DMS53 treated with DMSO at 0.1 percent for 48 hours (cell line): ENCODE data around the gene RHOBTB3.

Experiments
- DNase-seq: peaks from one replicate; lab custom pipeline; 2025; ENCODE audit not compliant: unreplicated experiment; lab: John Stamatoyannopoulos, UW

The RHOBTB3 gene

DNA sequence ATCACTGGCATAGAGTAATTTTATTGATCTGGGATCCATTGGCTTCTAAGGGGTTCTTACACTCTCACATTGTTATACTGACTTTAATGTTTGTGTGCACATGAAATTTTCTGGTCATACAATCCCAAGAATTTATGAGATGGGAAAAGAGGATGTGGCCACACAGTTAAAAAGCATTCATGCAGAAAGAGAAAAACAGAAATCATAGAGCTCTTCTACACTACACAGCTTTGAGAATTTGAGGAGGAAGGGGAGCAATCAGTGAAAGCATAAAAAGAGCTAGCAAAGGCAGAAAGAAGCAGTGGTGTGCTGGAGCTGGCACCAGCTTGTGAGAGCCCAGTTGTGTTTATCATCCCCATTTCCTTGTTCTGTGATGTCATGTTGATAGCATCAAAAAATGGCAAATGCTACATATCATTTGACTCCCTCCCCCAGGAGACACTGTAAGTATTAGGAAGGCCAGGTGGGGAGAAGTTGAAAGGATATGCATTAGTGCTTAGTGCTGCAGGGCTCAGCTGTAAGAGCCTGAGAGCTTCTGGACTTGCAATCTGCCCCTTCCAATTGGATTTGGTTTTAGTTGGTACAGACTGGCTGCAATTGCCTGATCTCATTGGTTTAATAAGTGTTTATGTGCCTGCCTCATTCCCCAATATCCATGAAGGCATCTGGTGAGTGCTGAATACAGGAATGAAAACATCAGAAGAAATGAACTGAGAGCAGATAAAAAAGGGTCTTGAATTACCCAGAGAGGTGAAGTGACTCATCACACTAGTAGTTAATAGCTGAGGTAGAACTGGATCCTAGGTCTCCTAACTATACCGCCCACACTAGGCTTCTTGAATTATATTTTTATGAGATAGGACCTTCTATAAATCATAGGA is 30.9 kb downstream of the RHOBTB3 start:
- no peak for DNase-seq

DNA sequence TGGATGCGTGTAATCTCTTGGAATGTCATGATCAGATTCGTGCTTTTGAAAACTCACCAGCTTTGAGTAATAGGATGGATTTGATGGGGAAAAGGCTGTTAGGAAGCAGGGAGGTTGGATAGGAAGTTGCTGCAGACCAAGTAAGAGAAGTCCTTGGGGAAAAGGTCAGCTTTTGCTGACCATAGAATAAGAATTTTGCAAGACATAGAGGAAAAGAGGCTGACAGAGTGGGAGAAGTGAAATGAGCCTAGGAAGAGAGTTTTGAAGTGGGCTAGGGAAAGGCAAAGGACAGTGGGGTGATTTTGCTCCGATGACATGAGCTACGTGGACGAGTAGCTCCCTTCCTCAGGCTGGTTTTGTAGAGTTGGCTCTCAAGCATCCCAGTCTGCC is 31.5 kb downstream of the RHOBTB3 start:
- DNase-seq, result no peak

DNA sequence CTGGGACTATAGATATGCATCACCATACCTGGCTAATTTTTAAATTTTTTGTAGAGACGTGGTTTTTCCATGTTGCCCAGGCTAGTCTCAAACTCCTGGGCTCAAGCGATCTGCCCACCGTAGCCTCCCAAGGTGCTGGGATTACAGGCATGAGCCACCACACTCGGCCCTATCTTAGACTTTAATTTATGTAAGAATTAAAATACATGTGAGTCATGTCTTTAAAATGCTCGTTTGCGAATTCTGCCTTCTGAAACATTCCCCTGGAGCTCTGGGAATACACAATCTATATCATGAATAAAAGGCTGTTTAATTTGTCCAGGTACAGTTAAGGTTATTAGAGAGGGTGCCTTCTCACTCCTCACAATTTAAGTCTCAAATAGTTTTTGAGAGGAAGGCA is 32.8 kb downstream of the RHOBTB3 start:
- DNase-seq, result no peak

DNA sequence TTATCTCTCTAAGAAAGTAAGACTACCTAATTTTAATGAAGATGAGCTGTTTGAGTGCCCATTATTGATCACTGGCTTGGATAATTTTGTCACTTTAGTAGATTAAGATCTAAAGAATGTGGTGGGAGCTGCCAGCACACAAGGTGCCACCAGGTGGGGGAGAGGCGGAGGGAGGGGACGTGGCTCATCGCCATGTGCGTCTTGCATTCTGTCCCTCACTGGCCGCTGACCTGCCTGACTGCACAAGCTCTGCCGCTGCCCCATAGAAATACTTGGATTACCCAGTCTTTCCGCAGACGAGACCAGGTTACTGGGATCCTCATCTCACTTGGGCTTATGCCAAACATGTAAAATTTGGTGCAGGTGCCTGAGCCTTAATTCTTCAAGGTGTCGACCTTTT is 37.6 kb downstream of the RHOBTB3 start:
- no peak for DNase-seq

DNA sequence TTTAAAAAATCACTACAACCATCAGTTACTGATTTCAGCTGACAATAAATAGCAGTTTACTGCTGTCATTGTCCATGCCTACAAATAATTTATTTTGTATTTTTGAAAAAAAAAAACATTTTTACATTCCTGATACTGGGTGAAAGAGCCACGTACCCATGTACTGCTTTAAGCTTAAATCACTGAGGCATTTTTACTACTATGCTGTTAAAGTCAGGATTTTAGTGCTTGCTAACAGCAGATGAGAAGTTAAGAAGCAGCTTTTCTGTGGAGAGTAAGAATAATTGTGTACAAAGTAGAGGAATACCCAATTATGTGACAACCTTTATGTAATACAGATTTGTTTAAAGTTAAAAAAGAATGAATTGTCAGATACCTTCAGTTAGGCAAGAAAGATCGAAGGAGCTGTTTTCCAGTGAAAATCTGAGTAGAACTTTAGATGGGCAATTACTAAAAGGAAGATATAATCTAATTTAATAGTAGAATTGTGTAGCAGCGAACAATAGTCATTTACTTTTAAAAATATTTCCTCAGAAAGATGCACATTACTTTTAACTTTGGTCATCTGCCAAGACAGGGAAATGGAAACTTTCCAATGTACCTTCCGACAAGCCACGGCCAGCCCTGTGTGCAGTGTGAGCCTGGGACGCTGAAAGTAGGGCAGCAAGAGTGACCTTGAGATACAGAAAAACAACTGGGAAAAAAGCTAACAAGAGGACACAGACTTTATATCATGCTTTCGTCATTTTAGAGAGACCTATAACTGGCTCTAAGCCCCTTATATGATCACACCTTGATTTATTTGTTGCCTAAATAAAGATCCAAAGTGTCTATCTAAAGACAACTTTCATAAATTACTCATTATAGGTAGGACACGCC is 39.9 kb downstream of the RHOBTB3 start:
- DNase-seq, result no peak

DNA sequence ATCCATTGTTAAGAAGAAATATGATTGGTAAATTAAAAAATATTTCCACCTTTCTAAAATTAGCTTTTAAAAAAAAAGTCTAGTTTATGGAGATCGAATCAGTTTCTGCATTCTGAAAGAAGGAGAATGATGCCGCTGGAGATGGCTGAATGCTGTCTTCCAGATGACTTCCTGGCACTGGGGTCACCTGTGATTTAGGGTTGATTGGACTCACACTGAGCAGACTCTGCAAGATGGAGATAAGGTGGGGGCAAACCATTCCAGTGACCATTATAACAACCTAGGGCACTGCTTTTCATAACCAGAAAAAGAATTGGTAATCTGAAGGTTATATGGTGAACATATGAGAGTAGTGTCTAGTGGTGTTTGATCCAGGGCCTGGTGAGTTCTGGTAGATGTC is 40.8 kb downstream of the RHOBTB3 start:
- DNase-seq, result no peak

DNA sequence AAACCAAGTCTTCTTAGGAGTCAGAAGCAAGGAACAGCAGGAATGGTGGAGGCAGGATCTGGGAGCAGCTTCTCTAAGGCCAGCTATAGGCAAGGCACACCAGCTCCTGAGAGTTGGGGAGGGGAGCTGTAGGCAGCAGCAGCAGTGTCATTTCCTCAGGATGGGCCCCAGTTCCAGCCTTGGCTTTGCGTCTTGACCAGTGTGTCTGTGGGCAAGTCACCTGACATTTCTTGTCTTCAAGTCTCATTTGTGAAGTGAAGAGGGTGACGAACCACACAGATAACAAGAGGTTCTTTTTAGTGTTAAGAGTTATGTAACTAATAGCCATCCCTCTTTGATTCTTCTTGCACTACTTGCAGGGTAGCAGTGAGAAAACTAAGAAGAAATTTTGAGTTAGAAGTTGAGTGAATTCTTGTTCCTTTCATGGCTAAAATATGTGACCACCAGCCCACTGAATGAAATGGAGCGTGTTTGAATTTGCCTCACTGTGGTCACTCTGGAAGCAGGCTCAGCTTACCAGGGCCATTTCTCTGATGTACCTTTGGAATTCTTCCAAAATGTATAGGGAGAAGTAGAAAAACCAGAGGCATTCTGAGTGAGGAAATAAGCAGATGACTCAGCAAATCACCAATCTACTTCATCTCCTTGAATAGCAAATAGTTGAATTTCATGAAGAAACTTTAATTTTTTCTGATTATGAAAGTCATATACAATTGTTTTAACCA is 42.4 kb downstream of the RHOBTB3 start:
- peak; percentile 5 for DNase-seq

DNA sequence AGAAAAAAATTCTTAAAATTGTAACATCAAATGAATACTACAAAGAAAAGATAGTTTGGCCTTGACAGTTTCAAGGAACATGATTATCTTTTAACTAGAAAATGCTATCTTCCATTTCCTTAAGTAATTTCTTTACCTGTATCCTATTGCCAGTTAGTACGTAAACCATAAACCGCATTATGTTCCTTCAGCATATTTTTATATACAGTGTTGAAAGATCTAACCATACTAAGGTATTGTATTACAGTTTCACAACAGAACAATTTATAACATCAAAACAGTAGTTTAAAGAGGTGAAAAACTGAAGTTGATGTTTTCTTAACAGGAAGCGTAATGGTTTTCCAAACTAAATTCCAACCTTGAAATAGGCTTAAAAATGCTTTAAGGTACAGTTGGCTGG is 46.3 kb downstream of the RHOBTB3 start:
- DNase-seq, result no peak

DNA sequence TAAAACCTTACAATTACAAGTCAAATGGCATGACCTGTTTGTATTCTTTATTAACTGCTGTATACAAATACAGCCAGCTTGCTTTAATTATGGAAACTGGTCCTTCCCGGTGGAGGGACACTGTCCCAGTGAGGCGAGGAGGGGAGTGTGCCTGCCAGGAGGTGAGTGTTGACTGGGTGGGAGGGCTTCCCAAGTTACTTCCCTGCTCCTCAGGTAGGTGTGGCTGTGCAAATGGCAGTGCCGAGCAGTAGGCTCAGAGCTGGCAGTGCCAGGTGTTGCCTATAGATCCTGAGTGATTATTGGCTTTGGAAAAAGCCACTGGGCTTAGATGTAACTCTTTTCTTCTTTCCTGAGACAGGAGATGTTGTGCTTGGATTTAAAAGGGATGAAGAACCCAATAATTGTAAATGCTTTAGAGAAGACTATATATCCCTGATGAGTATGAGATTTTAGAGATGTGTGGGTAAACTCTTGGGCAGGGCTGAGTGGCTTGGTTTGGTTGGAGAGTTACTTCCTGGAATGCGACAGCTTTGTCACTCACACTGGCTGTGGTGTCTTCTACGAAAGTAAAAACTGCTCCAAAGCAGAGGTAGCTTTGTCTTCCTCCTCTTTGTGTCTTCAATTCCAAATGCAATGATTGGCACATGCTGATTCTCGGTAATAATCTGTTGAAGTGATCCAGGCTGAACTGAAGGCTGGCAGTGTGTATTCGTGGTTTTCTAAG is 47.7 kb downstream of the RHOBTB3 start:
- DNase-seq, result no peak

DNA sequence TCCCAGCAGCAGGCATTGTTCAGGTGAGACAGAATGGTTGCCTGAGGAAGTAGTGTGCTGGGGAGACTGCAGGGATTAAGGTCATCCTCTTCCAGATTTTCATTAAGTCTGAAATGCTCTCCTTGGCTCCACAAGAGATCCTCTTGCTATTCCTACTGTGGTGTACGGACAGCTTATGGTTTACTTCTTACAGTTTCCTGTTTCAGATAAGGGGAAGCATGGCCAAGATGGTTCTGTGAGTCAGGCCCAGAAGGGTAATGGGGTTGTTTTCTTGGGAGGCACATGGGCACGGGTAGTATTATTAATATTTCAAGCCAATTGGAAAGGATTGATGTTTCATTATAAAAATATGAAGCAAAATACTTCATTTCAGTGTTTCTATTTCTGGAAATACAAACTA is 48.5 kb downstream of the RHOBTB3 start:
- no peak for DNase-seq

DNA sequence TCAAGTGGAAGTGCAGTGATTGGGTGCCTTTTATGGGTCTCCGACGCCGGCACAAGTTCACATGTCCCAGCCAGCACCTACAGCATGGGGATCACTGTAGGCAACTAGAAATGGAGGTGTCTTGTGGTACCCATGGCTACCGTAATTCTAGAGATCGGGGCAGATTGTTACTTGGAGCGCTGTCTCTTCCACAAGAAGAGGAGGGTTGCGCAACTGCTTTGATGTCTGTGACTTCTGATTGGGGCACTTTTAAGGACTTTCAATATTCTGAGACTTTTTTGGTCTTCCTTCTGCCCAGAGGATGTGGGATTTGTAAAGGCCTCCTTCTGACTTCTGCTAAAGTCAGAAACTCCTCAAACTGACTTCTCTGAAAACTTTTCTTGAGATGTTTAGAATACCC is 49.5 kb downstream of the RHOBTB3 start:
- DNase-seq, result no peak

DNA sequence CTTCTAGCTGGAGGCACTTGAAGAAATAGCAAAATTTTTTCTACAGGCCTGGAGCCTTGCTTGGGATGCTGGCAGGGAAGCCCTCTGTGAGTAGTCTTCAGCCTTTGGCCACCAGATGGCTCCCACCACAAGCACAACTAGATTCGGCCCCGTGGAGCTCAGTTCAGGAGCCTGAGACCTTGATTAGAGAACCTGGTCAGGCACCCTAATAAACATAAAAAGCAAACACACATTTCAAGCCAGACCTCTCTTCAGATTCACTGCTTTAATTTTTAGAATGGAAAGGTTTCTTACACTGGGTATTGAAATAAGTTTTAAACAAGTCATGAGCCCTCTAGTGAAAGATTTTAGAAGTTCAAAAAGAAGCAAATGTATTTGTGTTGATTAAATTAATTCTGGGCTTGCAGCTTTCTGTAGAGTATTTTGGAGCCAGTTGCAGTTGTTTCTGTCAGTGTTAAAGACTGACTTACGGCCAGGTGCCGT is 50.0 kb downstream of the RHOBTB3 start:
- peak; percentile 65 for DNase-seq

DNA sequence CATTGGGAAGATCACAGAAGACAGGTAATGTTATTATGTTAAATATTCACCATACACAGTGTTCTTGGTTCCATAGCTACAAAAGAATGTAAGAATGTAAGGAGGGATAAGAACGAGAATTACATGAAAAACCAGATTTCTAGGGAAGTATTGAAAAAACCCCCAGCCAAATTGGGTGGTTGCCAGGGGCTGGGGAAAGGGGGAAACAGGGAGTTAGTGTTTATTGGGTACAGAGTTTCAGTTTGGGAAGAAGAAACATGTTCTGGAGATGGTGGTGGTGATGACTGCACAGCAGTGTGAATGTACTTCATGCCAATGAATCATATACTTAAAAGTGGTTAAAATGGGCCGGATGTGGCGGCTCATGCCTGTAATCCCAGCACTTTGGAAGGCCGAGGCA is 51.0 kb downstream of the RHOBTB3 start:
- DNase-seq, result no peak

DNA sequence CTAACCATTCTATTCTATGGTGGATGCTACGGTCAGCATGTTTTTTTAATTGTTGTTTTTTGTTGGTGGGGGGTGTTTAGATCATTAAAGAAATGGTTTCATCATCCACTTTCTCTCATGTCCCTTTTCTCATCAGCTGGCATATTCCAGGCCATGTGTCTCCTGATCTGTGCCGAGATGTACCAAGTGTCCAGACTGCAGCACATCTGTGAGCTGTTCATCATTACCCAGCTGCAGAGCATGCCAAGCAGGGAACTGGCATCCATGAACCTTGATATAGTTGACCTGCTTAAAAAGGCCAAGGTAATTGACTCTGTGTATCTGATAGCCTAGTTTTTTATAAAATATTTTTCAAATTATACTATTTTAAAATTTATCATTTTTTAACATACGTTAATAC is 52.5 kb downstream of the RHOBTB3 start:
- DNase-seq, result no peak

DNA sequence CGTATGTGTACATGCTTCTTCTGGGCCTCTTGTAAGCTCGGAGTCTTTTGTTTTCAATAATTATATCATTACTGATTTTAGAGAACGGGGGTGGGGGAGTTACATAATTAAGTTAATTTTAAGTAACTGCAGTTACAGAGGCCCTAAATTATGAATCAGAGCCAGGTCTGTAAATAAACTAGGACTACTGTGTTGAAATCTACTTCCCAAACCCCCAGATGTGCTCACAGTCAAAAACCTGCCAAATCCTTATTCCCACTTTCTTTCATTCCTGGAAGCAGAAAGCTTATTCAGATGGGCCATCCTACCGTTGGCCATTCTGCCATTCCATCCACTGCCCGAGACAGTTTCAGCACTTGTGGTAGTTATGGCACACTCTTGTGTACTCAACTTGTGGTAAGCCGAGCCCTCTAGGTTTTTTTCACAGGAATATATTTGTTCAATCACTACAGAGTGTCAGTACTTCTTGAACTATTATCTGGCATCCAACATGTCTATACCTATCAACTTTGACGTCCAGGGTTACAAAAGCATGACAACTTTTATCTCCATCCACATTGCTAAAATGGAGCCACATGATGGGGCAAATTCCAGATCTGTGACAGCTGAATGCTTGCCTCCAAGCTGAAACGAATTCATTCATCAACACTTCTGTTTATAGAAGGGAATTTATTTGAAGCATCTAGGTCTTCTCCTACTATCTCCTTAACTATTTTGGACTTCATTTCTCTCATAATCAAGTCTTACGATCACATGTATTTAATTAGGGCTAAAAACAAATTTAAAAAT is 53.6 kb downstream of the RHOBTB3 start:
- DNase-seq, result no peak

DNA sequence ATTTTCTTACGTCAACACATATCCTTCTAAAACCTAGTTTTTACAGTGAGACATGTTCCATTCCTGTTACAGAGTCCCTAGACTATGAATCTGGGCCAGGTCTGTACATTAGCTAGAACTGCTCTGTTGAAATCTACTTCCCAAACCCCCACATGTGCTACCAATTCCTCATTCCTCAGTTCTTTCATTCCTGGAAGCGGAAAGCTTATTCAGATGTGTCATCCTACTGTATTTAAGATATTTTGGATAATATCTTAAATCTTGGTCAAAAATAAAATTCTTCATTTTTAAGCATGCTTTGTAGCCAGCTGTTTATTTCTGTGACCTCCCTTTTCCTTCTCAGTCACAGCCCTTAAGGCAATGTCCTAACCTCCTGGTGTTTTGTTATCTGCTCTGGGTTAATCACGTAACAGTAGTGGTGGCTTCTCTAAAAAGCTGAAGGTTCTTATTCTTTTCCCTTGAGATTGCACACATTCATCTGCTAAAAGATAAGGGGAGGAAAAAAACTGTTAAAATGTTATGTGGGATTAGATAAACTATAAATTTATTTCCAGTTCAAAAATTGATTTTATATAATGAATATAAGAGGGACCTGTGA is 55.8 kb downstream of the RHOBTB3 start:
- DNase-seq, result no peak

DNA sequence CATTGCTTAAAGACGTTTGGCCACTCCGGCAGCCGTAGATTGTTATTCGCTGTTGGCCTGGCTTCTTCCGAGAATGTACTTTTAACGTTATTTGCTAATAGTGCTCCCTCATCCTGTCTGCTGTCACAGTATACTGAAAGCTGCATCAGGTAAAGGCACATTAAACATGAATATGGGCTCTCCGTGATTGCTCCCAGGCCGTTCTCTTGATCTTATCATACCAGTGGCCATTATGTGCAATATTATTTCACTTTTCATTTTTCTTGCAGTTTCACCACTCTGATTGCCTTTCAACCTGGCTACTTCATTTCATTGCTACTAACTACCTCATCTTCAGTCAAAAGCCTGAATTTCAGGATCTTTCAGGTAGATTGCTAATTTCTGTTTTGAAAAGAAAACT is 57.4 kb downstream of the RHOBTB3 start:
- no peak for DNase-seq

DNA sequence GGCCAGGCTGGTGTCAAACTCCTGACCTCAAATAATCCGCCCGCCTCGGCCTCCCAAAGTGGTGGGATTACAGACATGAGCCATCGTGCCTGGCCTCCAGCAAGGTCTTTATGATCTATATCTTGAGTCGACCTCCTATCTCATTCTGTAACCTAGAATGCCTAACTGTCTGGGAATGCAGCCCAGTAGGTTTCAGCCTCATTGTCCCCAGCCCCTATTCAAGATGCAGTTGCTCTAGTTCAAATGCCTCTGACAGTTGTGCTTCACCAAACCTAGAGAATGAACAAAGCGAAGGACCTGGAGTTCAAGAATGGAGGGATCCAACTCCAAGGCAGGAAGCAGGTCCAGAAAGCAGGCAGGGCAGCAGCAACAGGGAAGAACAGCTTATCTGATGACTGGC is 60.6 kb downstream of the RHOBTB3 start:
- DNase-seq, result no peak

DNA sequence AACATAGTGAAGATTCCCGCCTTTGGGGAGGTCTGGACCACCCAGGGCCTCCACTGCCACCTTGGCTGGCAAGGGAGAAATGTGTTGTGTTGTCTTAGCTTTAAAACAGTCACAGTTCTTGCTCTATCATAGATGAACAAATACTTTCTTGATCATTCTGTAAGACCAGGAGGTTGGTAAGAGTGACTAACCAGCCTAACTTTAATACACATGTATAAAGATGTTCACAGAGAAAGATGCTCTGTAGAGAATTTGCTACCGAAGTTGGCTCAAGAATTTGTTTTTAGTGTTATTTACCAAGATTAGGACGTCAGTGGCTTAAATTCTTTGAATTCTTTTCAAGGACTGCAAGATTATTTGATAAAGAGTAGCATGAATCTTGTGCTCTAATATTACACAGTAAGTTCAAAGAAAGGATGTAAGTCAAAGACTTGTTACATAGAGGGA is 63.0 kb downstream of the RHOBTB3 start:
- no peak for DNase-seq
